Measurements from ENCODE around the gene MITF.

Gene MITF

DNA sequence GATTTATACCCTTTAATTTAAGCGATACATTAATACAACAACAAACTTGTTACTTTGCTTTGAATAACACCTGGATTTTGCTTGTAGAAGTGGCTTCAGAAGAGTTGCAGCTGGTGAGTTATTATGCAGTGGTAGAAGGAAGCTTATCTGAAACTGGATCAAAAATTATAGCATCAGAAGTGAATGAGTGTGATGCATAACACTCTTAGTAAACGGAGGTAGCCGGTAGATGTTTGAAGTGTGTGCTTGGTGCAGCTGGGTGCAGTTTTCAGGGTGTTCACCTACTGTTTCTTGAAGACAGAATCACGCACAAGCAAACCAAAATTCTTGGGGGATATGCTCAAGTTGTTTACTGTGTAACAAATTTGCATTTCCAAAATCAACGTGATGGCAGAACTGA is 103.1 kb downstream of the MITF start:
- no peak for DNase-seq

DNA sequence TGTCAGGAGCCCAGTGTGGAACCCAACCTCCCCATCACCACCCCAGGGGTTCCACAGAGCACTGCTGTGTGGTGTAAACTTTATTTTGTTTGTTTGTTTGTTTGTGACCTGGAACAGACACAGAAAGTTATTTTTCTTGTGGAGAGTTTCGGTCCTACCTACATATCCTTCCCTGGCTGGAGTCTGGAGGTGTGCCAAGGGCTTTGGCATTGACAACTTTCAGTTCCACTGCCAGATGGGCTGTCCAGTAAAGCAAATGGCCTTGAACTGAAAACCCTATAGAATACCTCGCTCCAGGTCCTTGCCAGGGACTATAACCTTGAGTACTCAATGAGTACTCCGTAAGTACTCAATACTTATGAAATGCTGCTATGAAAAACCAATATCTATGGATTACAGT is 103.5 kb downstream of the MITF start:
- no peak for DNase-seq

GRCh38 chr3:69844706-69845105 is 105.4 kb downstream of the MITF start:
- no peak for DNase-seq

GRCh38 chr3:69847303-69847702 is 108.0 kb downstream of the MITF start:
- DNase-seq = no peak

DNA sequence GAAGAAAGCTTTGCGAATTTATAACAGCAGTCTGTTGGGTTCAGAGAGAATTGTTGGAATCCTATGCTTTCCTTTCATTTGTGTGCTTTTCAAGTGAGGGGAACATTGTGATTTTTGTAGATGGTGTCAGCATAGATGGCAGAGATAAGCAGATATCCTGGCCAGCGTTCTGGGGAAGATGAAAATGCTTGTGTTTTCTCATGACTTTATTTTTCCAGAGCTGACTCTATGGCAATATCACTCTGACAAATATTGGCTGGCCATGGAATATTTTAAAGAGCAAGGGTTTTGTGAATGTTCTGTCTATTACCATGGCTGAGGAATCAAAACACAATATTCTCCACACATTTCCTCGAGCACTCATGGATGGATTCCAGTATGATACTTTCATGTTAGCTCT is 108.8 kb downstream of the MITF start:
- no peak for DNase-seq

- no peak for DNase-seq
Observed at GRCh38 chr3:69850849-69851248, 111.6 kb downstream of the MITF start.

DNA sequence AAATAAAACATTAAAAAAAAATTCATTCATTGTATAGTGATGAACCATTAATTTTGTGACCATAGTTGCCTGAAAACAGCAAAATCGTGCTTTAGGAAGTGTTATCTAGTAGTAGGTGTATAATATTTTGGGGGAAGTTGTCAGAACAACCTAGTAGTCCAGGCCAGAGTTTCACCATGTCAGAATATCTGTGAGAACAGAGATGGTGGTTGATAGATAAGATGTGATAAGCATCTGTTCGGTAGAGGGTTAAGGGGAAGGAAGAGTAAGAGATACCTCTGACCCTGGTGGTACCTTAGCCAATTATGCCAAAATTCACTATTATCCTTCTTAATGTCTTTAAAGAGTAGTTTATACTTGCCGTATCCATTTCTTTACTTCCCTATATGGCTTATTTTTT is 113.8 kb downstream of the MITF start:
- no peak for DNase-seq

GRCh38 chr3:69855436-69856162 is 116.3 kb downstream of the MITF start:
- no peak for DNase-seq

DNA sequence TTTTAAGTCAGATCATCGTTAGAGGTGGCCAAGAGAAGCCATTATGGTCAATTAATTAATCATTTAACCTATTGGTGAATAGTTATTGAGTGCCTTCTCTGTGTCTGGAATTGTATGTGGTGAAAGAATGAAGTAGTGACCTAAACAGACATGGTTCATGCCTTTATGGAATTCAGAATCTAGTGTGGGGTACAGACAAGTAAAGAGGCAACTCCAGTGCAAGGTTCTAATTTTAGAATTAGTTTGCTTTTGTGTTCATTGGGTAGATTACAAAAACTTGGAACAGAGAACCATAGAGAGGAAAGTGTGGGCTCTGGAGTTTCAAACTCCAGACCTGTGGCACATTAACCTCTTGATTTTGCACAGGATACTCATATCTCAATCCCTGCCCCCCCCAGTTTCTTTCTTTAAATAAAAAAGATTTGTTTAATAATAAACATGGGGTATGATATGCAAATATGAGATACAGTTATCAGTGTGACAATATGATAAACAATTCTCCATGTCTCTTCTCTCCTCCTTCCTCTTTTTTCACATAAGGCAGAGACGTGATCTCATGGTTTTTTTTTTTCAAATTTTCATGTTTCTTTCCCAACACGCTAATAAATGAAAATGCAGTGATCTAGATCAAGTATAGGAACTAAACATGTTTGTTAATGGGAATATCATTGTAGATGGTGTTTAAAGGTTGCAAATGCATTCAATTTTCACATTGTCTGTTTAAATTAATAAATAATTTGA is 117.9 kb downstream of the MITF start:
- DNase-seq = no peak

DNA sequence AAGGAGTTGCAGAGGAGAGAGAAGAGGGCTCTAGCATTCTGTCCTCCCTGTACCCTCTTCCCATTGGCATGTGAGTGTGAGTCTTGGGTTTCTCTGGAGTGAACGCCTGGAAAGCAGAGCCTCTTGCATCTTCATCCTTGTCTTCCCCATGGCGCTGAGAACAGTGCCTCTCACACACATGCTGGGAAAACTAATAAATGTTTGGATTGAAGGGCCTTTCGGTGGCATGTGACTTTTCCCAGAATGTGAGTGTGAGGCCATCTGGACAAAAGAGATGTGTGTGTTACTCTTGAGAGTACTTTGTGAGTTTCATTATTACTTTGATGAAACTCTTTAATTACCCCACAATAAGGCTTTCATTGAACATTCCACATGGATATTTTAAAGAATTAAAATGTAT is 122.3 kb downstream of the MITF start:
- DNase-seq = no peak

DNA sequence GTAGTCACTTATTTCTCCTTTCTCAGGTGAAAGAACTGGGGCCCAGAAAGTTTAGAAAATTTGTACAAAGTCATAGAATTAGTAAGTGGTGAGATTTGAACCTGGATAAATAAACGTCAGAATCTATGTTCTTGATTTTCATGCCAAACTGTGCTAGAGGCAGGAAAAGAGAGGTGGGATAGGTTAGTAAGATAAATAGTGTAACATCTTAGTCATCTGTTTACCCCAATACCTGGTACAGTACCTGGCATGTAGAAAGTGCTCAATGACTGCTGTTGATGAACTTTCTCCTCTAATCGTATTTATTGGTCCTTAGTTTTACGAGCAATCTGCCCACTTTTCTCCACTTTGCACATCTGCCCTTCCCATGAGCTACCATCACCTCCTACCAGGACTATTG is 124.9 kb downstream of the MITF start:
- no peak for DNase-seq

- DNase-seq = no peak
Observed at GRCh38 chr3:69864766-69865165, 125.5 kb downstream of the MITF start.

- no peak for DNase-seq
Observed at GRCh38 chr3:69865925-69866679, 126.8 kb downstream of the MITF start.

- no peak for DNase-seq
Observed at GRCh38 chr3:69866988-69867720, 127.9 kb downstream of the MITF start.

GRCh38 chr3:69867941-69868505 is 128.8 kb downstream of the MITF start:
- DNase-seq = no peak

GRCh38 chr3:69868841-69869420 is 129.7 kb downstream of the MITF start:
- no peak for DNase-seq

GRCh38 chr3:69869643-69870042 is 130.4 kb downstream of the MITF start:
- no peak for DNase-seq

- no peak for DNase-seq
Observed at GRCh38 chr3:69871251-69871650, 132.0 kb downstream of the MITF start.

DNA sequence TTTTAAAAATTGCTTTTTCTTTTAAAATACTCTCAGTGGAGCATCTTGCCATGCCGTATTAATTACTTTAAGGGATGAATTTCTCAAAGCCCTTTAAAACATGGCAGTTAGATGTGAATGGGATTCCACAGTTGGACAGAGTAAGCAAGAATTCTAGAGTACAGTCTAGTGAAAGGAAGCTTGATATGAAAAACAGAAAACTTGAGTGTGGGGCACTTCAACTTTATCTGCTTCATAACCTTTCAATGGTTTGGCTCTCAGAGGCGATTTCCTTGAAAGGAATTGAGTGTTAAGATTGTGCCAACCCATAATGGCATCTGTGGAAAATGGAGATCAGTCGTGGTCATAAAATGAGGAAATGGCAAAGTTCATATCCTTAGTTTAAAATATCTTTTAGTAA is 132.6 kb downstream of the MITF start:
- DNase-seq = no peak

GRCh38 chr3:69872783-69873378 is 133.6 kb downstream of the MITF start:
- DNase-seq = no peak

- DNase-seq = no peak
Observed at GRCh38 chr3:69876073-69876472, 136.8 kb downstream of the MITF start.

GRCh38 chr3:69878254-69878653 is 139.0 kb downstream of the MITF start:
- no peak for DNase-seq

Measured in activated T-cell treated with anti-CD3 and anti-CD28 coated beads for 4 hours (primary cell).